Lower lobe of right lung (tissue), 2 donors: ENCODE results near the gene AXL. TPM values are rescaled to one million over a fixed set of nuclear protein-coding genes. Genes with fewer than 3 reads are reported as not detected.
"Not testable (repeated sequence)": the region's sequence is repeated elsewhere in the genome, so short reads cannot be mapped to it uniquely, and the experiment has no call there.

ENCODE experiments used
- ATAC-seq, 2 donors: fragments of 200-7000 bp; cut with Tn5 transposase; one replicate each; pipeline ENCODE4 v1.9.1; 2020 to 2022; ENCODE audit warnings: mild to moderate bottlenecking in 2 of 2, moderate library complexity in 2 of 2
- DNase-seq: peaks from one replicate; pipeline ENCODE4 v3.0.0-alpha.2; 2020
- H3K27ac ChIP-seq: fragments of 200-600 bp; one replicate; pipeline ENCODE4 v1.8.0; 2022
- H3K27me3 ChIP-seq: fragments of 200-600 bp; one replicate; pipeline ENCODE4 v1.8.0; 2022; ENCODE audit warnings: low read depth
- H3K36me3 ChIP-seq: fragments of 200-600 bp; one replicate; pipeline ENCODE4 v1.8.0; 2022; ENCODE audit warnings: mild to moderate bottlenecking
- H3K4me1 ChIP-seq: fragments of 200-600 bp; one replicate; pipeline ENCODE4 v1.8.0; 2022
- H3K4me3 ChIP-seq: fragments of 200-600 bp; one replicate; pipeline ENCODE4 v1.8.0; 2022; ENCODE audit warnings: mild to moderate bottlenecking
- H3K9me3 ChIP-seq: fragments of 200-600 bp; one replicate; pipeline ENCODE4 v1.8.0; 2022
- CTCF ChIP-seq: fragments of 200-600 bp; IDR thresholded peaks from one replicate; pipeline ENCODE4 v1.8.0; 2022; ENCODE audit warnings: antibody characterized with exemption, mild to moderate bottlenecking
- intact Hi-C: fragments of 100-400 bp; cut with DNase I; formaldehyde crosslinking; loops from one replicate; pipeline ENCODE4 v1.11.0; 2022
- total RNA-seq: library from RNA; stranded (reverse); fragmentation: NEBNext Ultra II Directional; extraction: Animal tissue kit (Norgen Biotek cat#: 25700); gene quantifications from one replicate; pipeline ENCODE4 v1.2.1, GENCODE V29; 2021
- donor health status: DM: no; HTN: yes; CAD: no; lungs with severe emphysema.

AXL gene
- total RNA-seq, 1 donor from 2014 or later, result 92.7 TPM

- H3K36me3 ChIP-seq, result peaks cover 100% of the 10 kb centered on the region
- H3K9me3 ChIP-seq, result no peaks in the 10 kb centered on the region
- H3K27ac ChIP-seq, result no peak overlapping the region
- intact Hi-C loops, result no loop called here
- TF ChIP-seq CTCF, result no peak
- H3K27me3 ChIP-seq, result no peaks in the 10 kb centered on the region
- ATAC-seq (no peak), DNase-seq (no peak)
- no peak overlapping the region for H3K4me3 ChIP-seq
- H3K4me1 ChIP-seq, result no peaks in the 10 kb centered on the region
Observed at GRCh38 chr19:41274802-41275201, 55.8 kb downstream of the AXL start.

- H3K27me3 ChIP-seq, result no peaks in the 10 kb centered on the region
- intact Hi-C loops, result no loop called here
- TF ChIP-seq CTCF, result no peak
- H3K27ac ChIP-seq, result no peak overlapping the region
- H3K36me3 ChIP-seq, result peaks cover 100% of the 10 kb centered on the region
- DNase-seq (no peak), ATAC-seq (peak; percentile 18)
- no peak overlapping the region for H3K4me3 ChIP-seq
- no peaks in the 10 kb centered on the region for H3K9me3 ChIP-seq
- H3K4me1 ChIP-seq, result no peaks in the 10 kb centered on the region
Observed at GRCh38 chr19:41276231-41276630, 57.2 kb downstream of the AXL start.

- Histone ChIP-seq H3K4me1 (no peaks in the 10 kb centered on the region), H3K4me3 (no peak overlapping the region), H3K9me3 (no peaks in the 10 kb centered on the region), H3K27ac (no peak overlapping the region), H3K36me3 (peaks cover 100% of the 10 kb centered on the region), H3K27me3 (no peaks in the 10 kb centered on the region)
- intact Hi-C loops, result no loop called here
- no peak for ATAC-seq
- no peak for TF ChIP-seq CTCF
- no peak for DNase-seq
Observed at GRCh38 chr19:41278478-41278877, 59.5 kb downstream of the AXL start.

GRCh38 chr19:41288673-41289530 lies 69.9 kb downstream of the AXL start:
- no peak for TF ChIP-seq CTCF
- Histone ChIP-seq H3K36me3 (peaks cover 100% of the 10 kb centered on the region), H3K27me3 (no peaks in the 10 kb centered on the region), H3K27ac (no peak overlapping the region), H3K4me3 (no peak overlapping the region), H3K9me3 (no peaks in the 10 kb centered on the region), H3K4me1 (no peaks in the 10 kb centered on the region)
- no peak for DNase-seq
- no peak for ATAC-seq
- intact Hi-C loops, result no loop called here

- H3K27ac ChIP-seq, DNase-seq, H3K9me3 ChIP-seq, H3K4me1 ChIP-seq, H3K27me3 ChIP-seq, intact Hi-C loops, H3K4me3 ChIP-seq, ATAC-seq: not testable (repeated sequence)
- peaks cover 100% of the 10 kb centered on the region for H3K36me3 ChIP-seq
Observed at GRCh38 chr19:41289814-41290213, 70.8 kb downstream of the AXL start.

GRCh38 chr19:41294393-41294792 lies 75.4 kb downstream of the AXL start:
- TF ChIP-seq CTCF, result no peak
- Histone ChIP-seq H3K27me3 (no peaks in the 10 kb centered on the region), H3K4me3 (no peak overlapping the region), H3K27ac (peak overlapping the region; percentile 86), H3K9me3 (no peaks in the 10 kb centered on the region), H3K4me1 (peaks cover 46% of the 10 kb centered on the region), H3K36me3 (peaks cover 98% of the 10 kb centered on the region)
- DNase-seq (no peak), ATAC-seq (no peak)
- intact Hi-C loops, result no loop called here
